HCT116 (cell line): ENCODE data around the gene ADAMTS9. TPM values are rescaled to one million over a fixed set of nuclear protein-coding genes. Genes with fewer than 3 reads are reported as not detected.

Experiments
- ATAC-seq: fragments of 200-7000 bp; cut with Tn5 transposase; 2 replicates; pipeline ENCODE4 v1.9.1; 2020; ENCODE audit warnings: mild to moderate bottlenecking, moderate library complexity
- BruUV-seq: library from RNA; stranded (reverse); fragments of 400-500 nt; replicated peaks from 2 replicates; lab custom pipeline; 2021; lab: Mats Ljungman, UMichigan
- CTCF ChIA-PET: fragments of 300-600 bp; sonication (Branson Sonifier 250); formaldehyde crosslinking; loops from one replicate; lab custom pipeline; 2021; ENCODE audit warnings: antibody characterized with exemption; lab: Charles Lee
- POLR2A ChIA-PET: fragments of 300-600, 350-600 bp; sonication (Branson Sonifier 250); formaldehyde crosslinking; loops from one replicate; lab custom pipeline; 2021; ENCODE audit warnings: antibody characterized with exemption; lab: Charles Lee
- RAD21 ChIA-PET, 2 experiments: fragments of 300-600 bp; sonication (Branson Sonifier 250); formaldehyde crosslinking; loops; one replicate each; lab custom pipeline; 2023; ENCODE audit warnings: low total read pairs in 2 of 2; ENCODE audit not compliant: uncharacterized antibody in 2 of 2, unreplicated experiment in 2 of 2, low non-redundant PET in 1 of 2; lab: Charles Lee
- DNase-seq: peaks from one replicate; pipeline ENCODE4 v3.0.0-alpha.2; 2010; ENCODE audit warnings: low read depth, low spot score
- H2AFZ ChIP-seq: fragments of 200-600 bp; shearing (Covaris generic), sonication (generic); 2 replicates; pipeline ENCODE4 v1.6.1; 2017; ENCODE audit warnings: low read depth, mixed run types, mixed read lengths, antibody characterized with exemption, low read length; ENCODE audit not compliant: poor library complexity, severe bottlenecking
- H3K27ac ChIP-seq: 2 replicates; pipeline ENCODE4 v1.5.1; 2012; ENCODE audit warnings: low read depth, low read length
- H3K27me3 ChIP-seq: fragments of 200-600 bp; sonication (generic); 2 replicates; pipeline ENCODE4 v1.6.1; 2016; ENCODE audit warnings: mixed run types, low read length, mixed read lengths; ENCODE audit not compliant: insufficient read depth
- H3K36me3 ChIP-seq, 2 experiments: fragments of 200-500 bp in 1 of 2; fragments of 200-600 bp in 1 of 2; sonication (Bioruptor generic) in 1 of 2; sonication (generic) in 1 of 2; 2 replicates each; pipeline versions ENCODE4 v1.5.1 to v1.6.1; 2014 to 2016; ENCODE audit warnings: low read length in 2 of 2, inconsistent platforms in 1 of 2, mixed read lengths in 1 of 2, mixed run types in 1 of 2; ENCODE audit not compliant: insufficient read depth in 2 of 2, control insufficient read depth in 1 of 2
- H3K4me1 ChIP-seq, 2 experiments: fragments of 200-600 bp in 1 of 2; sonication (generic) in 1 of 2; 2 replicates each; pipeline versions ENCODE4 v1.5.1 to v1.6.1; 2012 to 2017; ENCODE audit warnings: low read length in 2 of 2, inconsistent platforms in 1 of 2, mild to moderate bottlenecking in 1 of 2, mixed read lengths in 1 of 2, mixed run types in 1 of 2, moderate library complexity in 1 of 2; ENCODE audit not compliant: insufficient read depth in 2 of 2, control insufficient read depth in 1 of 2
- H3K4me2 ChIP-seq: fragments of 200-600 bp; sonication (generic); 2 replicates; pipeline ENCODE4 v1.6.1; 2017; ENCODE audit warnings: mixed run types, low read length, mixed read lengths
- H3K4me3 ChIP-seq, 2 experiments: fragments of 200-600 bp in 1 of 2; sonication (generic) in 1 of 2; replicated peaks in 1 of 2; 2 replicates each; pipeline ENCODE4 v1.5.1; 2011 to 2016; ENCODE audit warnings: low read length in 2 of 2, control low read depth in 1 of 2, low read depth in 1 of 2, mild to moderate bottlenecking in 1 of 2, mixed read lengths in 1 of 2, mixed run types in 1 of 2
- H3K79me2 ChIP-seq: fragments of 200-600 bp; sonication (generic); 2 replicates; pipeline ENCODE4 v1.6.1; 2017; ENCODE audit warnings: mild to moderate bottlenecking, mixed run types, low read length, moderate library complexity, mixed read lengths; ENCODE audit not compliant: insufficient read depth
- H3K9ac ChIP-seq: fragments of 200-600 bp; sonication (generic); 2 replicates; pipeline ENCODE4 v1.6.1; 2016; ENCODE audit warnings: low read length, mixed read lengths
- H3K9me2 ChIP-seq: fragments of 200-600 bp; sonication (generic), shearing (Covaris generic); 2 replicates; pipeline ENCODE4 v1.6.1; 2017; ENCODE audit warnings: mixed run types, mild to moderate bottlenecking, moderate library complexity; ENCODE audit not compliant: insufficient read depth
- H3K9me3 ChIP-seq, 2 experiments: fragments of 200-500 bp in 1 of 2; fragments of 200-600 bp in 1 of 2; sonication (Bioruptor generic) in 1 of 2; sonication (generic) in 1 of 2; 2 replicates each; pipeline ENCODE4 v1.6.1; 2014 to 2017; ENCODE audit warnings: low read length in 2 of 2, mixed read lengths in 2 of 2, inconsistent platforms in 1 of 2, low read depth in 1 of 2, mild to moderate bottlenecking in 1 of 2, mixed run types in 1 of 2, moderate library complexity in 1 of 2; ENCODE audit not compliant: control insufficient read depth in 1 of 2, insufficient read depth in 1 of 2
- H4K20me1 ChIP-seq: fragments of 200-600 bp; sonication (generic), shearing (Covaris generic); 2 replicates; pipeline ENCODE4 v1.6.1; 2017; ENCODE audit warnings: mixed run types, mild to moderate bottlenecking, moderate library complexity; ENCODE audit not compliant: insufficient read depth
- CBX3 ChIP-seq: IDR thresholded peaks from 2 replicates; pipeline ENCODE4 v1.6.1; 2012; ENCODE audit warnings: low read depth
- EGR1 ChIP-seq: IDR thresholded peaks from 2 replicates; pipeline ENCODE4 v1.6.1; 2012; ENCODE audit warnings: low read depth
- ELF1 ChIP-seq: IDR thresholded peaks from 2 replicates; pipeline ENCODE4 v1.6.1; 2012; ENCODE audit warnings: low read depth, borderline replicate concordance
- EZH2 ChIP-seq: fragments of 200-600 bp; sonication (generic); IDR thresholded peaks from 2 replicates; pipeline ENCODE4 v1.6.1; 2017; ENCODE audit warnings: antibody characterized with exemption, mixed run types
- FOSL1 ChIP-seq: IDR thresholded peaks from 2 replicates; pipeline ENCODE4 v1.6.1; 2012; ENCODE audit warnings: low read depth
- RAD21 ChIP-seq: IDR thresholded peaks from 2 replicates; pipeline ENCODE4 v1.6.1; 2012; ENCODE audit warnings: low read depth, mild to moderate bottlenecking
- SIN3A ChIP-seq: IDR thresholded peaks from 2 replicates; pipeline ENCODE4 v1.6.1; 2012; ENCODE audit warnings: low read depth
- SRF ChIP-seq: IDR thresholded peaks from 2 replicates; pipeline ENCODE4 v1.6.1; 2012; ENCODE audit warnings: low read depth
- ZNF274 ChIP-seq: fragments of 200-500 bp; sonication (Bioruptor generic); IDR thresholded peaks from 2 replicates; pipeline ENCODE4 v1.6.1; 2014; ENCODE audit warnings: mild to moderate bottlenecking, low read depth, low read length, inconsistent platforms
- intact Hi-C: fragments of 100-400 bp; cut with micrococcal nuclease; formaldehyde crosslinking; loops from 2 replicates; pipeline ENCODE4 v1.10.0; 2022
- total RNA-seq: library from RNA; stranded (reverse); gene quantifications from one replicate; pipeline ENCODE4 v1.2.1, GENCODE V29; 2021; ENCODE audit not compliant: unreplicated experiment
- TF ChIP-seq, protein P1 (sequence below): IDR thresholded peaks from 2 replicates; pipeline ENCODE4 v1.6.1; 2012; ENCODE audit warnings: low read depth
- TF ChIP-seq, protein P2 (sequence below): IDR thresholded peaks from 2 replicates; pipeline ENCODE4 v1.6.1; 2012
- TF ChIP-seq, protein P3 (sequence below): IDR thresholded peaks from 2 replicates; pipeline ENCODE4 v1.6.1; 2011; ENCODE audit warnings: mild to moderate bottlenecking, low read length, moderate library complexity; ENCODE audit not compliant: insufficient replicate concordance; ENCODE audit errors: extremely low read depth

Gene ADAMTS9
- total RNA-seq, 1 experiment from 2014 or later = 0.05 TPM

DNA sequence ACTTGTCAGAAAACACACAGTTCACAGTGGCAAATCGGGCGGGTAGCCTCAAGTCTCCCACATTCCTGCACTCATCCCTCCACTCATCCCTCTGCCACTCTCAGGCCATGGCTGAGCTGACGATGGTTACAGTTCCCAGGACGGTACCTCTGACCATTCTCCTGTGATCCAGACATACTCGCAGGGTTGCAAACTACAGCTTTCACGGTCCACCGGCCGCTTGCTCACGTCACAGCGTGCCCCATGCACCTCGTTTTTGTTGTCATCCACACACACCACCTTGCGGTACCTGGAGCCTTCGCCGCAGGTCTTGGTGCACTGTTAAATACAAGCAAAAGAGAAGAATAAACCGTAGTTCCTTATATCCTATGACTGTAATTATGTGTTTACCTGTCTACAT lies 137.1 kb downstream of the ADAMTS9 start:
- no peak for DNase-seq
- no peak overlapping the region for H3K4me2 ChIP-seq
- no peaks in the 10 kb centered on the region for H3K36me3 ChIP-seq
- intact Hi-C loops = no loop called here
- ChIA-PET RAD21 (no interaction called here), CTCF (no interaction called here), POLR2A (no interaction called here)
- H4K20me1 ChIP-seq = no peaks in the 10 kb centered on the region
- H3K79me2 ChIP-seq = no peaks in the 10 kb centered on the region
- no TSS peak for BruUV-seq
- no peak overlapping the region for H3K27ac ChIP-seq
- TF ChIP-seq SIN3A = no peak
- TF ChIP-seq, protein P1, sequence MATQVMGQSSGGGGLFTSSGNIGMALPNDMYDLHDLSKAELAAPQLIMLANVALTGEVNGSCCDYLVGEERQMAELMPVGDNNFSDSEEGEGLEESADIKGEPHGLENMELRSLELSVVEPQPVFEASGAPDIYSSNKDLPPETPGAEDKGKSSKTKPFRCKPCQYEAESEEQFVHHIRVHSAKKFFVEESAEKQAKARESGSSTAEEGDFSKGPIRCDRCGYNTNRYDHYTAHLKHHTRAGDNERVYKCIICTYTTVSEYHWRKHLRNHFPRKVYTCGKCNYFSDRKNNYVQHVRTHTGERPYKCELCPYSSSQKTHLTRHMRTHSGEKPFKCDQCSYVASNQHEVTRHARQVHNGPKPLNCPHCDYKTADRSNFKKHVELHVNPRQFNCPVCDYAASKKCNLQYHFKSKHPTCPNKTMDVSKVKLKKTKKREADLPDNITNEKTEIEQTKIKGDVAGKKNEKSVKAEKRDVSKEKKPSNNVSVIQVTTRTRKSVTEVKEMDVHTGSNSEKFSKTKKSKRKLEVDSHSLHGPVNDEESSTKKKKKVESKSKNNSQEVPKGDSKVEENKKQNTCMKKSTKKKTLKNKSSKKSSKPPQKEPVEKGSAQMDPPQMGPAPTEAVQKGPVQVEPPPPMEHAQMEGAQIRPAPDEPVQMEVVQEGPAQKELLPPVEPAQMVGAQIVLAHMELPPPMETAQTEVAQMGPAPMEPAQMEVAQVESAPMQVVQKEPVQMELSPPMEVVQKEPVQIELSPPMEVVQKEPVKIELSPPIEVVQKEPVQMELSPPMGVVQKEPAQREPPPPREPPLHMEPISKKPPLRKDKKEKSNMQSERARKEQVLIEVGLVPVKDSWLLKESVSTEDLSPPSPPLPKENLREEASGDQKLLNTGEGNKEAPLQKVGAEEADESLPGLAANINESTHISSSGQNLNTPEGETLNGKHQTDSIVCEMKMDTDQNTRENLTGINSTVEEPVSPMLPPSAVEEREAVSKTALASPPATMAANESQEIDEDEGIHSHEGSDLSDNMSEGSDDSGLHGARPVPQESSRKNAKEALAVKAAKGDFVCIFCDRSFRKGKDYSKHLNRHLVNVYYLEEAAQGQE = no peak
- no peak for TF ChIP-seq EGR1
- TF ChIP-seq, protein P2, sequence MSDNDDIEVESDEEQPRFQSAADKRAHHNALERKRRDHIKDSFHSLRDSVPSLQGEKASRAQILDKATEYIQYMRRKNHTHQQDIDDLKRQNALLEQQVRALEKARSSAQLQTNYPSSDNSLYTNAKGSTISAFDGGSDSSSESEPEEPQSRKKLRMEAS = no peak
- TF ChIP-seq RAD21 = no peak
- TF ChIP-seq FOSL1 = no peak
- no peak for TF ChIP-seq EZH2
- TF ChIP-seq, protein P3, sequence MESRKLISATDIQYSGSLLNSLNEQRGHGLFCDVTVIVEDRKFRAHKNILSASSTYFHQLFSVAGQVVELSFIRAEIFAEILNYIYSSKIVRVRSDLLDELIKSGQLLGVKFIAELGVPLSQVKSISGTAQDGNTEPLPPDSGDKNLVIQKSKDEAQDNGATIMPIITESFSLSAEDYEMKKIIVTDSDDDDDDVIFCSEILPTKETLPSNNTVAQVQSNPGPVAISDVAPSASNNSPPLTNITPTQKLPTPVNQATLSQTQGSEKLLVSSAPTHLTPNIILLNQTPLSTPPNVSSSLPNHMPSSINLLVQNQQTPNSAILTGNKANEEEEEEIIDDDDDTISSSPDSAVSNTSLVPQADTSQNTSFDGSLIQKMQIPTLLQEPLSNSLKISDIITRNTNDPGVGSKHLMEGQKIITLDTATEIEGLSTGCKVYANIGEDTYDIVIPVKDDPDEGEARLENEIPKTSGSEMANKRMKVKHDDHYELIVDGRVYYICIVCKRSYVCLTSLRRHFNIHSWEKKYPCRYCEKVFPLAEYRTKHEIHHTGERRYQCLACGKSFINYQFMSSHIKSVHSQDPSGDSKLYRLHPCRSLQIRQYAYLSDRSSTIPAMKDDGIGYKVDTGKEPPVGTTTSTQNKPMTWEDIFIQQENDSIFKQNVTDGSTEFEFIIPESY = no peak
- TF ChIP-seq ELF1 = no peak
- no peak for TF ChIP-seq SRF
- TF ChIP-seq CBX3 = no peak
- no peak for TF ChIP-seq ZNF274
- H3K4me1 ChIP-seq = no peaks in the 10 kb centered on the region
- H2AFZ ChIP-seq = no peak overlapping the region
- H3K9ac ChIP-seq = no peak overlapping the region
- H3K9me2 ChIP-seq = no peaks in the 10 kb centered on the region
- H3K9me3 ChIP-seq = no peaks in the 10 kb centered on the region
- no peak overlapping the region for H3K4me3 ChIP-seq
- no peak for ATAC-seq
- peaks cover 49% of the 10 kb centered on the region for H3K27me3 ChIP-seq
